HG02678 (cell line): Measurements from ENCODE around the gene PDE4B.
A peak's percentile ranks its signal among the peaks of the same experiment; 100 is the strongest.

Experiments
- ATAC-seq: cut with Tn5 transposase; IDR thresholded peaks from one replicate; pipeline ENCODE4 v1.9.1; 2021; ENCODE audit warnings: mild to moderate bottlenecking, moderate library complexity; ENCODE audit not compliant: unreplicated experiment

Gene PDE4B

DNA sequence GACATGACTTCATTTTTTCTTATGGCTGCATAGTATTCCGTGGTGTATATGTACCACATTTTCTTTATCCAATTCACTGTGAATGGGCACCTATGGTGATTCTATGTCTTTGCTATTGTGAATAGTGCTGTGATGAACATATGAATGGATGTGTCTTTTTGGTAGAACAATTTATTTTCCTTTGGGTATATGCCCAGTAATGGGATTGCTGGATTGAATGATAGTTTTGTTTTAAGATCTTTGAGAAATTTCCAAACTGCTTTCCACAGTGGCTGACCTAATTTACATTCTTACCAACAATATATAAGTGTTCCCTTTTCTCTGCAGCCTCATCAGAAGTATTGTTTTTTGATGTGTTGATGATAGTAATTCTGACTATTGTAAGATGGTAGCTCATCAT is 379.6 kb downstream of the PDE4B start:
- ATAC-seq = no peak

- ATAC-seq = no peak
Measured at GRCh38 chr1:66175098-66175497, 382.4 kb downstream of the PDE4B start.

- no peak for ATAC-seq
Measured at GRCh38 chr1:66175581-66175980, 382.9 kb downstream of the PDE4B start.

GRCh38 chr1:66176012-66176715 is 383.5 kb downstream of the PDE4B start:
- ATAC-seq = no peak

- no peak for ATAC-seq
Measured at GRCh38 chr1:66176832-66177231, 384.1 kb downstream of the PDE4B start.

DNA sequence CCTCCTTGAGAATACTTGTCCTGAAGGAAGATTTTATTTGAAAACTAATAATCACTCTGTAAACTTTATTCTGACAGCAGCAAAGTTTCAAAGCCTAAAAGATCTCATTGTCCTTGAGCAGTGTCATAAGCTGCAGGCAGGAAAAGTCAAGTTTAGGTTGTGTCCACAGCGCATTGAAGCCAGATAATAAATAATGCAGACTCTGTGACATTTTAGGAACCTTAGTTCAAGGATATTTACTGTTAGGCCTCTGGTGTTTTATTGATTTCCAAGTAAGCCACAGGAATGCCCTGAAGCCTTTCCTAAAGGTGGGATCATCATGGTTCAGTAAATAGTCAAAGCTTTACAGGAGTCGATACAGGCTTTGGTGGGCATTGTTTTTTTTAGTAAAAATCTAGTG is 384.8 kb downstream of the PDE4B start:
- ATAC-seq = no peak

- ATAC-seq = no peak
Measured at GRCh38 chr1:66182026-66182425, 389.3 kb downstream of the PDE4B start.

DNA sequence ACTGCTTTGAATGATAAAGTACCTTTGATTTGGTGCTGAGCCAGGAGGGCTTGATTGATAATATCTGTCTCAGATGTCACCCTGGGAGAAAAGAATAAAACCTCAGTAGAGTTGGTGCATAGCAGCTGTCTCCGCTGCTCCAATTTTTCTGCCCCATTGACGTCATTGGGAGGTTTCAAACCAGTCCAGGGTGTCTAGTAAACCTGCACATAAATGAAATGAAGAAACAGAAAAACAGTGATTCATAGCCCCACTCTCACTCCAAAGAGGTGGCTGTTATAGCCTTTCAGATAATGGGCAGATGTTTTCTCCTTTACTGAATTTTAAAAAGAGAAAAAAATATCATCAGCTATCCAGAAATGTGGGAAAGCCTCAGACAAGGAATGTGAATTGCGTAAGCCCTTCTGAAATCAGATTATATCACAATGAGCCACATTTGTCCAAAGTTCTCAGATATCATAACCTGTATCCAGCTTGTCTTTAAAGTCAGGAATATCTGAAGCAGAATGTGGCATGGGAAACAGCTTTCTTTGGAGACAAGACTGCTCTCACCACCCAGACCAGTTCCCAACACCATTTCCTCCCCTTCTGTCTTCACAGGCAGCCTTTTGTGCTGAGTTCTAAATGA is 390.0 kb downstream of the PDE4B start:
- ATAC-seq = no peak

GRCh38 chr1:66183400-66183799 is 390.7 kb downstream of the PDE4B start:
- no peak for ATAC-seq

- no peak for ATAC-seq
Measured at GRCh38 chr1:66197120-66197519, 404.4 kb downstream of the PDE4B start.

GRCh38 chr1:66197785-66198184 is 405.1 kb downstream of the PDE4B start:
- no peak for ATAC-seq

DNA sequence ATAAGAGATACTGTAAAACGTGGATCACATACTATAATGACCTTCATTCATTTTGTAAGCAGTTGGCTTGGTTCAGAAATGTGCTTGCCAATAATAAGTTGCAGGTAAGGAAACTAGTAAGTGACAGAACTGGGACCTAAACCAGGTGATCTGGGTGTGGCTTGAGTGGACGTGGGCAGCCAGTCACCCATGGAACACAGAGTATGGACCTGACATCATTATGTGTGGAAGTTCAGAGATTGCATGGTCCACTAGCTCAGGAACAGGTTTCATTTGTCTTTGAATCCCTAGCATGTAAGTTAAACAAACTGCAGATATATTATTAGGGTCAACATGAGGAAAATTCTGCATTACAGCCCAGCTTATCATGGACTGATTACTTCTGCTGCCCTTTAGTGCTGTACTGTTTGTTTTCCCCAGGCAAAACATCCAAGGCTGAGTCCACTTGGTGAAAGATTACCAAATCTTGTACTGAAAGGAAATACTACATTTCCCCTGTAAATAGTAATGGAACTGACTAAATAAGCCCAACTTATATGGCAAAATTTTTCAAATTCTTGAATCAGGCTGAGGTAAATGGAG is 414.0 kb downstream of the PDE4B start:
- no peak for ATAC-seq

DNA sequence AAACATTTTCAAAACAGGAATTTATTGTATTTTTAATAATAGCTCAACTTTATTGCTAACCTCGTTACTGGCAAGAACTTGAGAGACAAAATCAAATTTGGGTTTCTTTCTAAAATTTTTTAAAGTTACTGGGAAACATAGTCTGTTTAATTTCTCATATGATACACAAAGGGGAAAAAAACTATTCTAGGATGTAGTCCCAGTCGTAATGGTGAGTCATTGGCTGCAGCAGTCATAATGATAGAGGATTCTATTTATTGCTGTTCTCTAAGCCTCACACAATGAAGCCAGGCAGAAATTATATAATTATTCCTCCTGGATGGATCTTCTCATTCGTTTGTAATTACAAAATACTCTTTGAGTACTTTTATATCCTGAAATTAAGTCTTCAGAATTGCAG is 414.8 kb downstream of the PDE4B start:
- ATAC-seq = no peak

GRCh38 chr1:66208632-66209031 is 415.9 kb downstream of the PDE4B start:
- no peak for ATAC-seq

DNA sequence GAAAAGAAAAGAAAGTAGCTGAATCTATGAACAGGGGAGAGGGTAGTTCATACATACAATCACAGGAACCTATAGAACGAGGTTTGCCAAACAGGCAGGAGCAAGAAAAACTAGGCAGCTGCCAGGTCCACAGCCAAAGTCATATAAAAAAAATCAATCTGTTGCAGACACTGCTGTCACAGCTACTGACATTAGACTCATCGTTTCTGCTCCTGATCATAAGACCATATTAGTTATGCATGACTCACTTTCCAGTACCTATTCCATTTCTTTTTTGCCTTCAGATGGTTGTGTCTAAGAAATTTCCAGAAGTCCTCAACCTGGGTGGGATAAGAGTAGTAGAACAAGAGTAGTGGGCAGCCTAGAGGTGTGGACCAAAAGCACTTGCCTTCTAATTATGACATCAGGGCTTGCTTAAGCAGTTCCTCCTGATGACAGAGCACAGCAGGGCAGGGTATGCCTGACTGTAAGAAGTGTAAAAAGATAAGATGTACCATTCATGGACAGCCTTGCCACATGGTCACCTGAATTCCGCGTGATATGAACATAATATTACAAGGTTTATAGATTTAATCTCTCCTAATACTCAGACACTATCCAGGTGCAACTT is 418.0 kb downstream of the PDE4B start:
- no peak for ATAC-seq

GRCh38 chr1:66211521-66211920 is 418.8 kb downstream of the PDE4B start:
- ATAC-seq = no peak

DNA sequence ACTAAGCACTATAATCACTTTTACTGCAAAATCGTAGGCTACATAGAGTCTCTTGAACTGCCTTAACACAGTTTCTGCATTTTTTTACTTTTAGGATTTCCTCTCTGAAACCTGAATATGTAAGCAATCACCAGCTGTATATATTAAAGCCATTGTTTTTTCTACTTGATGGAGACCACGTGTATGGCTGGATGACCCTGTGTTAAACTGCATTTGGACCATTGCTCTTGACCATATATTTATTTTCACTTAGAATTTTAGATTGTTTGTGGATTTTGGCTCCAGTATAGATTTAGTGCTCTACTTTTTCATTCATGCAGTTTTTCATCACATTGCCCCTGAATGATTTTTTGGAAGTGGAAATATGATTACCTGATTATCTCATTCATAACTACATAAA is 420.8 kb downstream of the PDE4B start:
- no peak for ATAC-seq

- ATAC-seq = peak; percentile 68
Measured at GRCh38 chr1:66214901-66215300, 422.2 kb downstream of the PDE4B start.

DNA sequence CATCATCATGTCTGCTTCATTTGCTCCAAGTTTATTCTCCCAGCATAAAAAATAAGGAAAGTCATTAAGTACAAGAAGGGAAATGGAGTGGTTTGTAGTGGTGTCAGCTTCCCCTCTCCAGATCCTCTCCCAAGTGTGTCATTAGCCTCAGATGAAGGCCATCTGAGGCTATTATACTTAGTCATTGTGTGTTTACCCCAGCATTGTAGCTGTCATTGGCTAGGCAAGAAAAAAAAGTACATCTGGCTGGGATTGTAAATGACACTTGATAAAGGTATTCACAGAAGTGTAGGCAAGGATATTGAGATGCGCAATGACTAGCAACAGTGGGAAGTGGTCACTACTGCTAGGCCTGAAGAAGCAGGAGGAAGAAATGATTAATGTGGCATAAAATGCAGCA is 424.3 kb downstream of the PDE4B start:
- no peak for ATAC-seq

DNA sequence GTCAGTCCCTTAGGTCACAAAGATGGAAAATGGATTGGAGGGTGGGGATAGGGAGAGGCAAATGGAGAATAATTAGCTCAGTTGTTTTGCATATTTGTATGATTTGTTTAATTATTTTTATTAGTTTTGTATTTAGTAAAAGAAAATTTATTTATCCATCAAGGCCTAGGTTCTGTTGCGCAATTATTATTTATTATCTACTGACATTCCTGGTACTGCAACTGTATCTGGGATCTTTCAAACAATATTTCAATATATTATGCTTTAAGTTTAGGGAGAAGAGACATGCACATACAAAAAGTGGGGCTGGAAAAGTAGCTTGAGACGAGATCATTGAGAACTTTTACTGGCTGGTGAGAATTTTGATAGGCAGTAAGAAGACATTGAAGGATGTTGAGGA is 424.9 kb downstream of the PDE4B start:
- ATAC-seq = no peak

DNA sequence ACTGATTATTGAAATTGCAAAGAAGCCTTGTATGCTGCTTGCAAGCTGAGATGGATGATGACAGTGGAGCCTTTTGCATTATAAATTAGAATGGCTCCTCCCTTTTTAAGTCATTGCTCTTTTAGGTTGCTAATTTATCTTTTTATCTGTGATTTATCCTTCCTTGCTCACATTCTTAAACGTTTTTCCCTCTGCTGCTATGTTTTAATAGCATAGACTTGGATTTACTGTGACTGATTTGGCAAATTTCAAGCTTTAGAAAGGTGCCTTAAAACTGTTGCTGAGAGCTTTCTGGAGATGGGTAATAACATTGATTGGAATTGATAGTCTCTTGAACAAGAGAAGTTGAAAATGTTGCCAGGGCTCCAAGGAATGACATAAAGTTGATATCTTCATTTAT is 427.8 kb downstream of the PDE4B start:
- ATAC-seq = no peak

DNA sequence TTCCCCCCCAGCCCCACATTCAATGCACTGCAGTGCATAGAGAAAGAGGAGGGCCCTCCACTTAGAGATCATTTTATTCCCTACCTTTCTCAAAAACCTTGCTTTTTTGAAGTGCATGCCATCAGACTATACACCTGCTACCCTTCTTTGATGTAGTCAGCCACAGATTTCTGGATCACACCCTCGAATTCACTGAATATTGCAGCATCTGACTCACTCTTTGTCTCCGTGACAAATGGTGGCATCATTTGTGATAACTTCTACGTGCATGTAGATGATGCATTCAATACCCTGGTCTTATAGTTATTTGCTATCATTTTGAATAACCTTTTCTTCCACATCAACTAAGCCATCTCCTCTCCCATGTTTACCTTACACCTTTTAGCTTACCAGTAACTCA is 431.0 kb downstream of the PDE4B start:
- no peak for ATAC-seq
